Muscle layer of colon (tissue), 2 donors: ENCODE data around the gene SENP6.
"Not testable (repeated sequence)": the region's sequence is repeated elsewhere in the genome, so short reads cannot be mapped to it uniquely, and the experiment has no call there.

Source experiments
- H3K27ac ChIP-seq: one replicate; pipeline ENCODE4 v1.7.0; 2013; ENCODE audit warnings: low read depth, mild to moderate bottlenecking, low read length, moderate library complexity
- H3K27me3 ChIP-seq, 2 donors: one replicate each; pipeline ENCODE4 v1.7.0; 2013; ENCODE audit warnings: low read length in 2 of 2, mild to moderate bottlenecking in 2 of 2; ENCODE audit not compliant: insufficient read depth in 2 of 2, control insufficient read depth in 1 of 2
- H3K36me3 ChIP-seq: one replicate; pipeline ENCODE4 v1.7.0; 2013; ENCODE audit warnings: mild to moderate bottlenecking, low read length; ENCODE audit not compliant: insufficient read depth
- H3K4me1 ChIP-seq: one replicate; pipeline ENCODE4 v1.7.0; 2013; ENCODE audit warnings: mild to moderate bottlenecking, low read length; ENCODE audit not compliant: insufficient read depth
- H3K4me3 ChIP-seq, 2 donors: one replicate each; pipeline ENCODE4 v1.7.0; 2013; ENCODE audit warnings: low read length in 2 of 2, low read depth in 1 of 2, mild to moderate bottlenecking in 1 of 2, moderate library complexity in 1 of 2
- H3K9ac ChIP-seq: one replicate; pipeline ENCODE4 v1.7.0; 2013; ENCODE audit warnings: low read length
- H3K9me3 ChIP-seq: one replicate; pipeline ENCODE4 v1.7.0; 2013; ENCODE audit warnings: mild to moderate bottlenecking, low read length
- donor health status: abdominal sarcoma.
- donor health status: Adenocarcinoma of cecum.

Gene SENP6, protein sequence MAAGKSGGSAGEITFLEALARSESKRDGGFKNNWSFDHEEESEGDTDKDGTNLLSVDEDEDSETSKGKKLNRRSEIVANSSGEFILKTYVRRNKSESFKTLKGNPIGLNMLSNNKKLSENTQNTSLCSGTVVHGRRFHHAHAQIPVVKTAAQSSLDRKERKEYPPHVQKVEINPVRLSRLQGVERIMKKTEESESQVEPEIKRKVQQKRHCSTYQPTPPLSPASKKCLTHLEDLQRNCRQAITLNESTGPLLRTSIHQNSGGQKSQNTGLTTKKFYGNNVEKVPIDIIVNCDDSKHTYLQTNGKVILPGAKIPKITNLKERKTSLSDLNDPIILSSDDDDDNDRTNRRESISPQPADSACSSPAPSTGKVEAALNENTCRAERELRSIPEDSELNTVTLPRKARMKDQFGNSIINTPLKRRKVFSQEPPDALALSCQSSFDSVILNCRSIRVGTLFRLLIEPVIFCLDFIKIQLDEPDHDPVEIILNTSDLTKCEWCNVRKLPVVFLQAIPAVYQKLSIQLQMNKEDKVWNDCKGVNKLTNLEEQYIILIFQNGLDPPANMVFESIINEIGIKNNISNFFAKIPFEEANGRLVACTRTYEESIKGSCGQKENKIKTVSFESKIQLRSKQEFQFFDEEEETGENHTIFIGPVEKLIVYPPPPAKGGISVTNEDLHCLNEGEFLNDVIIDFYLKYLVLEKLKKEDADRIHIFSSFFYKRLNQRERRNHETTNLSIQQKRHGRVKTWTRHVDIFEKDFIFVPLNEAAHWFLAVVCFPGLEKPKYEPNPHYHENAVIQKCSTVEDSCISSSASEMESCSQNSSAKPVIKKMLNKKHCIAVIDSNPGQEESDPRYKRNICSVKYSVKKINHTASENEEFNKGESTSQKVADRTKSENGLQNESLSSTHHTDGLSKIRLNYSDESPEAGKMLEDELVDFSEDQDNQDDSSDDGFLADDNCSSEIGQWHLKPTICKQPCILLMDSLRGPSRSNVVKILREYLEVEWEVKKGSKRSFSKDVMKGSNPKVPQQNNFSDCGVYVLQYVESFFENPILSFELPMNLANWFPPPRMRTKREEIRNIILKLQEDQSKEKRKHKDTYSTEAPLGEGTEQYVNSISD

DNA sequence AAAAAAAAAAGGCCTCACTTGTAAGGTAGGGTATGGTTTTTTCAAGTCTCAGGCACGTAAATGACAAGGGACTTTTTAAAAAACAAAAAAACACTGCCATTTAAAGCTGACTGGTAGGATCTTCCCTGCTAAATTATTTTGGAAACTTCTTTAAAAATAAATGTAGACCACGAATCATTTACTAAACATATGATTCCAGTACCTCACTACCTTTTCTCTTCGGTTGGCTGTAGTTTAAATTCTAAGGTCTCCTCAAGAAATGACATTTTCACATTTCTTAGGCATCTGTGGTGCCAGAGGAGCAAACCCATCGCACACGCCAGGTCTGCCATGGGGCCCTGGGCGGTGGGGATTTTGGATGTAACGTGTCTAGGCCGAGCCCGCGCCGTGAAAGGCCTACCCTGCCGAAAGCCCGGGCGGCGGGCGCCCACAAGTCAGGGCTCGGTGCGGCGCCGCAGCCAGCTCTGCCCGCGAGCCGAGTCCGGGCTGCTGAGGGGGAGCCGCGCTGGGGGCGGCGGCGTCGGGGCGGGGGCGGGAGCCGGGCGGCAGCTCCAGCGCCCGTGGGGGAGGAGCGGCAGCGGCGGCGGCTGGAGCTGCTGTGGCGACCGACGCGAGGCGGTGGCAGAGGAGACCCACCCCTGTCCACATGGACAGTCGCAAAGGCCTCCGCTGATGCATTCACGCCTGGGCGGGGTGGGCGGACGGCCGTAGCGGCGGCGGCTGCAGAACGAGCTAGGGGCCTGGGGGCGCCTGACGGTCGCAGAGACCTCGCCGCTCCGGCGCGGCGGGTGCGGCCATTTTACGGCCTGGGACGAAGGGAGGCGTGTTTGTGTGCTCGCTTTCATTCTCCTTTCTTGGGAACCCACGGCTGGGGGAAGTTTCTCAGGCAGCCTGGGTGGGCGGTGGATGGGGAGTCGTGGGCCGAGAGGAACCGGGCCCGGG, at the start of gene SENP6:
SENP6 (plus strand) TSS at position 577 of the 942 bp plus-strand sequence. CDS start 645 bp downstream, outside the sequence.
- no peaks in the 10 kb centered on the region for H3K27me3 ChIP-seq
- H3K36me3 ChIP-seq = no peaks in the 10 kb centered on the region
- peaks cover 55% of the 10 kb centered on the region for H3K4me1 ChIP-seq
- H3K27ac ChIP-seq = peak within 1 kb of the TSS; percentile 80
- no peaks in the 10 kb centered on the region for H3K9me3 ChIP-seq
- H3K4me3 ChIP-seq = peak within 1 kb of the TSS; percentile 66 to 92
- H3K9ac ChIP-seq = peak within 1 kb of the TSS; percentile 96

DNA sequence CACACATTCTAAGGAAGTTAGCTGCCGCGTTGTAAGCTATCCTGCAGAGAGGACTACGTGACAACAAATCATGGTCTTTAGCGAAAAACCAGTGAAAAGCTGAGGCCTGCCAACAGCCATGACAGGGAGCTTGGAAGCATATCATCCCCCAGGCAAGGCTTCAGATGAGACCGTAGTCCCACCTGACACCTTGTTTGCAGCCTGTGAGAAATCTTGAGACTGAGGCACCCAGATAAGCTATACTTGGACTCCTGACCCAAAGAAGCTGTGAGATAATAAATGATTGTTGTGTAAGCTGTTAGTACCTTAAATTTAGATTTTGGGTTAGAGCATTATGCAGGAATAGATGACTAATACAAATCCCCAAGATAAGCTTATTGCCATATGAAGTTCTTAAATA, 45.4 kb upstream of the SENP6 start:
- H3K9me3 ChIP-seq = no peaks in the 10 kb centered on the region
- H3K27ac ChIP-seq = no peak overlapping the region
- H3K4me1 ChIP-seq = no peaks in the 10 kb centered on the region
- no peak overlapping the region for H3K4me3 ChIP-seq
- no peak overlapping the region for H3K9ac ChIP-seq
- no peaks in the 10 kb centered on the region for H3K36me3 ChIP-seq
- H3K27me3 ChIP-seq = no peaks in the 10 kb centered on the region

DNA sequence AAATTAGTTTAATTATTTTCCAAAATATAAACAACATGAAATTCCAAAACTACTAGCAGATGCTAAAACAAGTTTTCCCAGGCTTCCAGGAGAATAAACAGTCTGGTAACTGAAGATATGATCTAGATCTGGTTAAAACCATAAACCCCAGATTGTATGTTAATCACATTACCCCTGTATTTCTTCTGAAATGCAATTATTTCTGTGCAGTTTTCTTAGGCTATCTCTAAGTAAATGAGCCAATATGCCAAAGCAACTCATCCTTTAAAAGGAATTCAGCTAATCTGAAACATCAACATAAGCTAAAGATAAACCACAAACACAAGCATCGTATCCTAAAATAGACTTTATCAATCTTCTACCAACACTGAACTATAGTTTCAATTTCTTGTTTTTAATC, 44.6 kb upstream of the SENP6 start:
- no peaks in the 10 kb centered on the region for H3K9me3 ChIP-seq
- H3K4me3 ChIP-seq = no peak overlapping the region
- no peaks in the 10 kb centered on the region for H3K27me3 ChIP-seq
- no peaks in the 10 kb centered on the region for H3K4me1 ChIP-seq
- H3K27ac ChIP-seq = no peak overlapping the region
- no peaks in the 10 kb centered on the region for H3K36me3 ChIP-seq
- H3K9ac ChIP-seq = no peak overlapping the region

DNA sequence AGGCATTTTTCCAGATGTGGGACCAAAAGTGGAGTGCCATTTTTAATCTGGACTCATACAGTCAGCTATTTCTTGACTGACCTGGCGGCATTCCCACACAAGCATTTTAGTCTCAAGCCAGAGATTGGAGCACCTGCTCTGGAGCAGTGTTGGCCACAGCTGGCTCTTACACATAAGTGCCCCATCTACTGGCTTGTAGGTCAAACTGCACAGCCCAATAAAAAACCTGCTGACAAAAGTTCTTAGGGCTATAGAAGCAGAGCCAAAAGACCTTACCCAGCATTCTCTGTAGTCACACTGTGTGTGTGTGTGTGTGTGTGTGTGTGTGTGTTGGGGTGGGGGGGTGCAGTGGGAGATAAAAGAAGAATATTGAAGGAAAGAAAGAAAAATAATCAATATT, 38.6 kb upstream of the SENP6 start:
- H3K27me3 ChIP-seq = no peaks in the 10 kb centered on the region

DNA sequence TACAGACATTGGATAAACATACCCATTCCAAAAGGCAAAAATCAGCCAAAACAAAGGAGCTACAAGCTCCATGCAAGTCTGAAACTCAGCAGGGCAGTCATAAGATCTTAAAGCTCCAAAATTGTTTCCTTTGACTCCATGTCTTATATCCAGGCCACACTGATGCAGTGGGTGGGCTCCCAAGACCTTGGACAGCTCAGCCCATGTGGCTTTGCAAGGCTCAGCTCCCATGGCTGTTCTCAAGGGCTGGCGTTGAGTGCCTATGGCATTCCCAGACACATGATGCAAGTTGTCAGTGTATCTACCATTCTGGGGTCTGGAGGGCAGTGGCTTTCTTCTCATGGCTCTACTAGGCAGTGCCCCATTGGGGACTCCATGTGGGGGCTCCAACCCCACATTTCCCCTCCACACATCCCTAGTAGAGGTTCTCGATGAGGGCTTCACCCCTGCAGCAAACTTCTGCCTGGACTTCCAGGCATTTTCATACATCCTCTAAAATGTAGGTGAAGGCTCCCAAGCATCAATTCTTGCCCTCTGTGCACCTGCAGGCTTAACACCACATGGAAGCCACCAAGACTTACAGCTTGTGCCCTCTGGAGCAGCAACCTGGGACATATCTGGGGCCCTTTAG, 35.4 kb upstream of the SENP6 start:
- Histone ChIP-seq H3K4me1 (no peaks in the 10 kb centered on the region), H3K9ac (no peak overlapping the region), H3K27ac (no peak overlapping the region), H3K36me3 (no peaks in the 10 kb centered on the region), H3K27me3 (no peaks in the 10 kb centered on the region), H3K4me3 (no peak overlapping the region), H3K9me3 (no peaks in the 10 kb centered on the region)

More for the DNA sequence above, 38.6 kb upstream of the SENP6 start:
- Histone ChIP-seq H3K27ac (no peak overlapping the region), H3K9me3 (no peaks in the 10 kb centered on the region), H3K4me3 (no peak overlapping the region), H3K36me3 (no peaks in the 10 kb centered on the region), H3K9ac (no peak overlapping the region), H3K4me1 (no peaks in the 10 kb centered on the region)

DNA sequence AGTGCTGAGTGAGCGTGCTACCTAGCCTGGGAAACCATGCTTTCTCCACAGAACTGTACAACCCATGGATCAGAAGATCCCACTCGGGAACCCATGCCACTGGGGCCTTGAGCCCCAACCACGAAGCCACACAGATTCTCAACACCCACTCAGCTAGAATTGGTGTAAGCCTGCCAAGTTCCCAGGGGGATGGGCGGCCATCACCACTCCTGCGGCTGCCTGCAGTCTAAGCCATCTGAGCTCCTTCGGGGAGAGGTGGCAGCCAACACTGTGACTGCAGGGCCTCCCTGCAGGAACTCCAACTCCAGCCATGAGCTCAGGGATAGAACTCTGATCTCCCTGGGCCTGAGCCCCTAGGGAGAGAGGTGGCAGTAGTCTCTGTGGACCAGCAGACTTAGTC, 33.6 kb upstream of the SENP6 start:
- Histone ChIP-seq H3K9ac (no peak overlapping the region), H3K27me3 (no peaks in the 10 kb centered on the region), H3K4me1 (no peaks in the 10 kb centered on the region), H3K9me3 (no peaks in the 10 kb centered on the region), H3K4me3 (no peak overlapping the region), H3K36me3 (no peaks in the 10 kb centered on the region), H3K27ac (no peak overlapping the region)

DNA sequence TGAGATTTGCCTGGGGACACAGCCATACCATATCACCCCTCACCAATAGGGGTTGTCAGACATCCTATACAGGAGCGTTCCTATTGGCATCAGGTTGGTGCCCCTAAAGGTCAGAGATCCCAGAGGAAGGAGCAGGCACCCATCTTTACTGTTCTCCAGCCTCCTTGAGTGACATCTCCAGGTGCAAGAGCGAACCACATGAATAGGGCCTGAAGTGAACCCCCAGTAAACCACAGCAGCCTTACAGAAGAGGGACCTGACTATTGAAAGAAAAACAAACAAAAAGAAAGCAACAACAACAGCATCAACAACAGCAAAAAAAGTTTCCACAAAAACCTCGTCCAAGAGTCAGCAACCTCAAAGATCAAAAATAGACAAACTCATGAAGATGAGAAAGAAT, 32.7 kb upstream of the SENP6 start:
- Histone ChIP-seq H3K27ac (no peak overlapping the region), H3K9ac (no peak overlapping the region), H3K4me1 (no peaks in the 10 kb centered on the region), H3K9me3 (no peaks in the 10 kb centered on the region), H3K27me3 (no peaks in the 10 kb centered on the region), H3K36me3 (no peaks in the 10 kb centered on the region), H3K4me3 (no peak overlapping the region)

DNA sequence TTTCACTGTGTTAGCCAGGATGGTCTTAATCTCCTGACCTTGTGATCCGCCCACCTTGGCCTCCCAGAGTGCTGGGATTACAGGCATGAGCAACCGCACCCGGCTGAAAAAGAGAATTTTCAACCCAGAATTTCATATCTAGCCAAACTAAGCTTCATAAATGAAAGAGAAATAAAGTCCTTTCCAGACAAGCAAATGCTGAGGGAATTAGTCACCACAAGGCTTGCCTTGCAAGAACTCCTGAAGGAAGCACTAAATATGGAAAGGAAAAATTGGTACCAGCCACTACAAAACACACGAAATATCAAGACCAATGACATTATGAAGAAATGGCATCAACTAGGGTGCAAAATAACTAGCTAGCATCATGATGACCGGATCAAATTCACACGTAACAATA, 31.0 kb upstream of the SENP6 start:
- H3K4me1 ChIP-seq, H3K9me3 ChIP-seq, H3K9ac ChIP-seq, H3K27ac ChIP-seq, H3K36me3 ChIP-seq, H3K27me3 ChIP-seq, H3K4me3 ChIP-seq: not testable (repeated sequence)

DNA sequence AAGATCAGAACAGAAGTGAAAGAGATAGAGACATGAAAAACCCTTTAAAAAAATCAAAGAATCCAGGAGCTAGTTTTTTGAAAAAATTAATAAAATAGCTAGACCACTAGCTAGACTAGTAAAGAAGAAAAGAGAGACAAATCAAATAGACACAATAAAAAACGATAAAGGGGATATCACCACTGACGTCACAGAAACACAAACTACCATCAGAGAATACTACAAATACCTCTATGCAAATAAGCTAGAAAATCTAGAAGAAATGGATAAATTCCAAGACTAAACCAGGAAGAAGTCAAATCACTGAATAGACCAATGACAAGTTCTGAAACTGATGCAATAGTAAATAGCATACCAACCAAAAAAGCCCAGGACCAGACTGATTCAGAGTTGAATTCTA, 29.6 kb upstream of the SENP6 start:
- Histone ChIP-seq H3K4me1 (no peaks in the 10 kb centered on the region), H3K4me3 (no peak overlapping the region), H3K9me3 (no peaks in the 10 kb centered on the region), H3K9ac (no peak overlapping the region), H3K36me3 (no peaks in the 10 kb centered on the region), H3K27me3 (no peaks in the 10 kb centered on the region), H3K27ac (no peak overlapping the region)

DNA sequence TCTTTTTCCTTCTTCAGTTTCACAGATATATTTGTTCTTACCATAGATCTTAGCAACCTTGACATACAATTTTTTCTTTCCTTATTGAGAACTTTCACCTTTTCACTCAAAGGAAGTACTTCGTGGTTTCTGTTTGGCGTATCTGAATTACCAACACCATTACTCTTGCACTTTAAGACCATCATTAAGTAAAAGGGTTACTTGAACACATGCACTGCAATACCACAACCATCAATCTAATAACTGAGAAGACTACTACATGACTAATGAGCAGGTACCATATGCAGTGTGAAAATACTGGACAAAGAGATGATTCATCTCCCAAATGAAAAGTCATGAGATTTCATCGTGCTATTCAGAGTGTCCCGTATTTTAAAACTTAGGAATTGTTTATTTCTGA, 21.7 kb upstream of the SENP6 start:
- H3K27me3 ChIP-seq = no peaks in the 10 kb centered on the region
- no peaks in the 10 kb centered on the region for H3K9me3 ChIP-seq
- H3K4me3 ChIP-seq = no peak overlapping the region
- no peak overlapping the region for H3K27ac ChIP-seq
- H3K4me1 ChIP-seq = no peaks in the 10 kb centered on the region
- H3K9ac ChIP-seq = no peak overlapping the region
- H3K36me3 ChIP-seq = no peaks in the 10 kb centered on the region
